ENCODE data around the gene EFCAB7.
"Not testable (repeated sequence)": the region's sequence is repeated elsewhere in the genome, so short reads cannot be mapped to it uniquely, and the experiment has no call there.

The EFCAB7 gene

GRCh38 chr1:63555480-63555879 lies 32.2 kb downstream of the EFCAB7 start:
- DNase-seq (ENCODE audit: low read depth), result no peak

- DNase-seq (ENCODE audit: low read depth), result no peak
These were observed 34.2 kb downstream of the EFCAB7 start for GRCh38 chr1:63557365-63557987.

- no peak for DNase-seq (ENCODE audit: low read depth)
These were observed 36.0 kb downstream of the EFCAB7 start for GRCh38 chr1:63559357-63559756.

- DNase-seq (ENCODE audit: low read depth), result no peak
These were observed 40.4 kb downstream of the EFCAB7 start for GRCh38 chr1:63563745-63564144.

- DNase-seq (ENCODE audit: low read depth), result no peak
These were observed 45.7 kb downstream of the EFCAB7 start for GRCh38 chr1:63569068-63569467.

GRCh38 chr1:63569640-63570316 lies 46.5 kb downstream of the EFCAB7 start:
- no peak for DNase-seq (ENCODE audit: low read depth)

GRCh38 chr1:63572686-63573085 lies 49.4 kb downstream of the EFCAB7 start:
- DNase-seq (ENCODE audit: low read depth), result not testable (repeated sequence)

GRCh38 chr1:63574203-63574796 lies 51.0 kb downstream of the EFCAB7 start:
- DNase-seq (ENCODE audit: low read depth), result not testable (repeated sequence)

GRCh38 chr1:63575340-63575826 lies 52.1 kb downstream of the EFCAB7 start:
- no peak for DNase-seq (ENCODE audit: low read depth)

- DNase-seq (ENCODE audit: low read depth), result not testable (repeated sequence)
These were observed 63.0 kb downstream of the EFCAB7 start for GRCh38 chr1:63586326-63586725.

- no peak for DNase-seq (ENCODE audit: low read depth)
These were observed 66.8 kb downstream of the EFCAB7 start for GRCh38 chr1:63590166-63590560.

- no peak for DNase-seq (ENCODE audit: low read depth)
These were observed 69.4 kb downstream of the EFCAB7 start for GRCh38 chr1:63592536-63593302.

GRCh38 chr1:63593303-63593885 lies 70.1 kb downstream of the EFCAB7 start, which contains the start of gene PGM1:
Gene PGM1, plus strand, starts transcription at chr1:63593411. Its CDS starts 78 bp downstream, at chr1:63593489.
- peak; percentile 62 for DNase-seq (ENCODE audit: low read depth)

GRCh38 chr1:63593886-63594605 lies 70.7 kb downstream of the EFCAB7 start:
- peak; percentile 67 for DNase-seq (ENCODE audit: low read depth)

GRCh38 chr1:63595435-63595834 lies 72.1 kb downstream of the EFCAB7 start:
- DNase-seq (ENCODE audit: low read depth), result no peak

- DNase-seq (ENCODE audit: low read depth), result no peak
These were observed 76.5 kb downstream of the EFCAB7 start for GRCh38 chr1:63599799-63600198.

- no peak for DNase-seq (ENCODE audit: low read depth)
These were observed 76.9 kb downstream of the EFCAB7 start for GRCh38 chr1:63600248-63600647.

- DNase-seq (ENCODE audit: low read depth), result no peak
These were observed 77.7 kb downstream of the EFCAB7 start for GRCh38 chr1:63601061-63601460.

GRCh38 chr1:63601463-63601862 lies 78.1 kb downstream of the EFCAB7 start:
- DNase-seq (ENCODE audit: low read depth), result no peak

- DNase-seq (ENCODE audit: low read depth), result no peak
These were observed 78.6 kb downstream of the EFCAB7 start for GRCh38 chr1:63601912-63602311.

GRCh38 chr1:63602629-63603028 lies 79.3 kb downstream of the EFCAB7 start:
- no peak for DNase-seq (ENCODE audit: low read depth)
